GM23248 (cell line): ENCODE data around the gene NGEF. TPM values are rescaled to one million over a fixed set of nuclear protein-coding genes. Genes with fewer than 3 reads are reported as not detected.

Experiments used
- DNase-seq: peaks from one replicate; pipeline ENCODE4 v3.0.0-alpha.2; 2015
- H2AFZ ChIP-seq: fragments of 200-600 bp; sonication (generic); 2 replicates; pipeline ENCODE4 v1.6.1; 2016; ENCODE audit warnings: antibody characterized with exemption
- H3F3A ChIP-seq: fragments of 200-600 bp; sonication (generic); 2 replicates; pipeline ENCODE4 v1.6.1; 2016; ENCODE audit warnings: mild to moderate bottlenecking, antibody characterized with exemption, mixed run types; ENCODE audit not compliant: insufficient read depth
- H3K27ac ChIP-seq: fragments of 200-600 bp; sonication (generic); 2 replicates; pipeline ENCODE4 v1.5.1; 2016; ENCODE audit warnings: mild to moderate bottlenecking
- H3K27me3 ChIP-seq: fragments of 200-600 bp; sonication (generic); replicated peaks from 2 replicates; pipeline ENCODE4 v1.6.1; 2016; ENCODE audit warnings: mild to moderate bottlenecking; ENCODE audit not compliant: insufficient read depth
- H3K36me3 ChIP-seq: fragments of 200-600 bp; sonication (generic); 2 replicates; pipeline ENCODE4 v1.6.1; 2016; ENCODE audit warnings: low read depth, mild to moderate bottlenecking
- H3K4me1 ChIP-seq: fragments of 200-600 bp; sonication (generic); 2 replicates; pipeline ENCODE4 v1.6.1; 2016; ENCODE audit warnings: mild to moderate bottlenecking; ENCODE audit not compliant: insufficient read depth
- H3K4me2 ChIP-seq: fragments of 200-600 bp; sonication (generic); one replicate; pipeline ENCODE4 v1.6.1; 2016; ENCODE audit warnings: mild to moderate bottlenecking; ENCODE audit not compliant: unreplicated experiment
- H3K4me3 ChIP-seq: fragments of 200-600 bp; sonication (generic); 2 replicates; pipeline ENCODE4 v1.5.1; 2016; ENCODE audit warnings: mild to moderate bottlenecking
- H3K79me2 ChIP-seq: fragments of 200-600 bp; sonication (generic); 2 replicates; pipeline ENCODE4 v1.6.1; 2016; ENCODE audit warnings: mild to moderate bottlenecking; ENCODE audit not compliant: insufficient read depth
- H3K9ac ChIP-seq: fragments of 200-600 bp; sonication (generic); 2 replicates; pipeline ENCODE4 v1.6.1; 2016; ENCODE audit warnings: mild to moderate bottlenecking
- H3K9me2 ChIP-seq: fragments of 200-600 bp; sonication (generic); 2 replicates; pipeline ENCODE4 v1.6.1; 2016; ENCODE audit warnings: mixed run types, mild to moderate bottlenecking, moderate library complexity; ENCODE audit not compliant: insufficient read depth
- H3K9me3 ChIP-seq: fragments of 200-600 bp; sonication (generic); one replicate; pipeline ENCODE4 v1.6.1; 2017; ENCODE audit warnings: low read depth
- H4K20me1 ChIP-seq: fragments of 200-600 bp; sonication (generic); 2 replicates; pipeline ENCODE4 v1.6.0; 2016; ENCODE audit not compliant: insufficient read depth
- EZH2 ChIP-seq: fragments of 200-600 bp; sonication (generic); IDR thresholded peaks from 2 replicates; pipeline ENCODE4 v1.6.1; 2018; ENCODE audit warnings: antibody characterized with exemption, mild to moderate bottlenecking; ENCODE audit not compliant: insufficient read depth, poor library complexity, severe bottlenecking
- EZH2phosphoT487 ChIP-seq: fragments of 200-600 bp; sonication (generic); IDR thresholded peaks from 2 replicates; pipeline ENCODE4 v1.6.1; 2018; ENCODE audit warnings: antibody characterized with exemption, moderate library complexity, mild to moderate bottlenecking, low read depth; ENCODE audit not compliant: insufficient read depth
- WGBS, 2 experiments: methylation state at CpG; one replicate each; pipeline ENCODE4 v1.1.6; 2015 to 2017; ENCODE audit warnings: low lambda C conversion rate in 2 of 2, low coverage in 1 of 2; ENCODE audit errors: missing lambda C conversion rate in 2 of 2; 5-methylcytosine and 5-hydroxymethylcytosine counted together
- in situ Hi-C: fragments of 300-500 bp; cut with MboI; formaldehyde crosslinking; loops from 2 replicates; pipeline ENCODE4 v1.15.0; 2020
- polyA plus RNA-seq: library from polyadenylated mRNA; unstranded; fragments of >200 nt; fragmentation: Nextera tagmentation; extraction: Ambion mirVana; gene quantifications from 2 replicates; pipeline ENCODE4 v1.2.1, GENCODE V29; 2016
- total RNA-seq: library from RNA; depleted of rRNA; stranded (reverse); fragments of >200 nt; shearing (Covaris generic); gene quantifications from 2 replicates; pipeline ENCODE4 v1.2.3, GENCODE V29; 2014

The NGEF gene
- total and polyA plus RNA-seq, 2 experiments from 2014 or later = 0.43 TPM; not detected in 1

DNA sequence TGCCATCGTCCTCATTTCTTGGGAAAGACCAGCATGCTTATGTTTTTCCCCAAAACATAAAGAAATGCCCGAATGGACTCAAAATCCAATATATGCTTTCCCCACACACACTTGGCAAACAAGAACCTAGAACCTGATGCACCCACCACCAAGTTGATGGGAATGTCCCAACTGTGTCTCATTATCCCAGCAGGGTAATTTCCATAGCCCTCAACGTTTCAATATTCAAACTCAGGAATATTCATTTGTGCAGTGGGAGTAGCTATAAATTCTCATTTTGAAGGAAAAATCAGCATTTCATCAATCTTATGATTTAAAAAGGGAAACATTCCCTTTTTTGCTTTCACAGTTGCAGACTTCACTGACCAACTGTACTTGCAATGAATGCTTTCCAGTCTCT is 92.3 kb downstream of the NGEF start:
- in situ Hi-C loops = no loop called here
- no peaks in the 10 kb centered on the region for H3K4me1 ChIP-seq
- no peaks in the 10 kb centered on the region for H3K9me2 ChIP-seq
- no peak overlapping the region for H3K9ac ChIP-seq
- H3K27me3 ChIP-seq = peaks cover 50% of the 10 kb centered on the region
- no peak overlapping the region for H3K4me3 ChIP-seq
- H3K36me3 ChIP-seq = no peaks in the 10 kb centered on the region
- DNase-seq = no peak
- H3K79me2 ChIP-seq = no peaks in the 10 kb centered on the region
- no peaks in the 10 kb centered on the region for H3F3A ChIP-seq
- TF ChIP-seq EZH2 = no peak
- no peak for TF ChIP-seq EZH2phosphoT487
- H4K20me1 ChIP-seq = no peaks in the 10 kb centered on the region
- H3K9me3 ChIP-seq = no peaks in the 10 kb centered on the region
- no peak overlapping the region for H3K27ac ChIP-seq
- H2AFZ ChIP-seq = no peak overlapping the region
- WGBS, 2 experiments = 29 to 36% methylated on average over 3 of the region's 3 CpGs
- H3K4me2 ChIP-seq = no peak overlapping the region

DNA sequence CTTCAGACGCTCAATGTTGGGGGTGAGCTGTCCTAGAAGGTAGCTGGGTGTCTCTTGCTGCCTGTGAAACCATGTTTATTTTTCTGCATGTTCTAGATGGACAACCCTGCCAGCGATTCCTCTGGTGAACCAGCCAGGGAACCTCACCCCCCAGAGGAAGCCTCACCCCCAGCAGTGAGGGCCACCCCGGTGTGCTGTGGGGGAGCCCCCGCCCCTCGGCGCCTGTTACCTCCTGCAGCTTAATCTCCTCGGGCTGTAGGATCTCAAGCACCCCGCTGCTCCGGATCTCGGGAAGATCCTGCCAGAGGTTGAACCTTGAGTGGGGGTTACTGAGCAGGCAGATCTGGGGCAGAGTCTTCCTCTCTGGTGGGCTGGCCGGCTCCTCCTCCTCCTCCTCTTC is 93.0 kb downstream of the NGEF start:
- WGBS, 2 experiments = 51 to 52% methylated on average over 11 of the region's 11 CpGs
- no peaks in the 10 kb centered on the region for H3K79me2 ChIP-seq
- TF ChIP-seq EZH2 (no peak), EZH2phosphoT487 (no peak)
- H3K4me3 ChIP-seq = no peak overlapping the region
- H2AFZ ChIP-seq = no peak overlapping the region
- no peaks in the 10 kb centered on the region for H3F3A ChIP-seq
- no peak for DNase-seq
- H3K9me2 ChIP-seq = no peaks in the 10 kb centered on the region
- H3K9me3 ChIP-seq = no peaks in the 10 kb centered on the region
- in situ Hi-C loops = no loop called here
- no peak overlapping the region for H3K27ac ChIP-seq
- no peaks in the 10 kb centered on the region for H4K20me1 ChIP-seq
- no peaks in the 10 kb centered on the region for H3K36me3 ChIP-seq
- no peaks in the 10 kb centered on the region for H3K4me1 ChIP-seq
- no peak overlapping the region for H3K9ac ChIP-seq
- peaks cover 49% of the 10 kb centered on the region for H3K27me3 ChIP-seq
- H3K4me2 ChIP-seq = no peak overlapping the region

DNA sequence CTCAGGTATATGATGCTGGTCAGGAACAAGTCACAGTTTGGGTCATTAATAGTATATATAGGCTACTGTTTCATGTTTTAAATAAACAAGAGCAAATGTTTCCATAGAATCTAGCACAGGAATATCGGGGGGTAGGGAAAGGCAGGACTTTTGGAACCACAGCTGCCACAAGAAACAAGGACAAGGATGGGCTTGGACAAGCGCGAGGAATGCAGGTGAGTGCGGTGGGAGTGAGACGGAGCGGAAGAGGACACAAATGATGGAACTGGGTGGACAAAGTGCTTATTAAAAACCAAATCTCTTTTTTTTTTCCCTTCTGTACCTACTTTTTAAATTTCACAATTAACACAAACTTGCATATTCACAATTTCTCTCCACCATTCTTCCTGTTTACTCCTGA is 93.9 kb downstream of the NGEF start:
- Histone ChIP-seq H3K4me3 (no peak overlapping the region), H3F3A (no peaks in the 10 kb centered on the region), H2AFZ (no peak overlapping the region), H3K79me2 (no peaks in the 10 kb centered on the region), H3K4me2 (no peak overlapping the region), H3K9ac (no peak overlapping the region), H3K9me3 (no peaks in the 10 kb centered on the region), H3K9me2 (no peaks in the 10 kb centered on the region), H3K36me3 (no peaks in the 10 kb centered on the region), H3K27me3 (peaks cover 40% of the 10 kb centered on the region; the same call in 1 of the 2 replicates), H4K20me1 (no peaks in the 10 kb centered on the region), H3K27ac (no peak overlapping the region), H3K4me1 (no peaks in the 10 kb centered on the region)
- DNase-seq = no peak
- in situ Hi-C loops = no loop called here
- TF ChIP-seq EZH2phosphoT487 (no peak), EZH2 (no peak)
- 88 to 89% methylated on average over 6 of the region's 6 CpGs for WGBS, 2 experiments

DNA sequence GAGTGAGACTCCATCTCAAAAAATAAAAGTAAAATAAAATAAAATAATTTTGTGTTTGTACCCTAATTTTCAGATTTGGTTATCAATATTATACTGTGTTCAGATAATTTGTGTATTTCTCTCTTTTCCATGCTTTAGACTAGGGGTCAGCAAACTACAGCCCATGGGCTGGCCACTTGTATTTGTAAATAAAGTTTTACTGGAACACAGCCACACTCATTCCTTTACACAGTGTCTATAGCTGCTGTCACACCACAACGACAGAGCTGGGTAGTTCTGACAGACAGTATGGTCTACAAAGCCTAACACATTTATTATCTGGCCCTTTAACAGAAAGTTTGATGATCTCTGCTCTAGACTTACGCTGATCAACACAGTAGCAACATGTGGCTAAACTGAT is 99.2 kb downstream of the NGEF start:
- H3K27me3 ChIP-seq = peaks cover 21% of the 10 kb centered on the region; the same call in 1 of the 2 replicates
- H3K4me3 ChIP-seq = no peak overlapping the region
- in situ Hi-C loops = no loop called here
- 35 to 50% methylated on average over 2 of the region's 2 CpGs for WGBS, 2 experiments
- no peaks in the 10 kb centered on the region for H3K36me3 ChIP-seq
- TF ChIP-seq EZH2phosphoT487 (no peak), EZH2 (no peak)
- H3K9ac ChIP-seq = no peak overlapping the region
- no peak overlapping the region for H3K27ac ChIP-seq
- H3K4me2 ChIP-seq = no peak overlapping the region
- H3K9me2 ChIP-seq = no peaks in the 10 kb centered on the region
- no peaks in the 10 kb centered on the region for H3F3A ChIP-seq
- no peaks in the 10 kb centered on the region for H3K4me1 ChIP-seq
- peaks cover 4% of the 10 kb centered on the region for H3K9me3 ChIP-seq
- no peak overlapping the region for H2AFZ ChIP-seq
- H3K79me2 ChIP-seq = no peaks in the 10 kb centered on the region
- DNase-seq = no peak
- no peaks in the 10 kb centered on the region for H4K20me1 ChIP-seq
